NT2/D1 (cell line): ENCODE results near the gene USP7.
"Not testable (repeated sequence)": the region's sequence is repeated elsewhere in the genome, so short reads cannot be mapped to it uniquely, and the experiment has no call there.

Experiments
- DNase-seq: peaks from one replicate; pipeline ENCODE4 v3.0.0-alpha.2; 2011; ENCODE audit warnings: low read depth, low spot score
- H3K27me3 ChIP-seq: 2 replicates; pipeline ENCODE4 v1.6.0; 2011; ENCODE audit warnings: mild to moderate bottlenecking; ENCODE audit not compliant: insufficient read length, insufficient read depth
- H3K36me3 ChIP-seq: 2 replicates; pipeline ENCODE4 v1.6.1; 2011; ENCODE audit warnings: mild to moderate bottlenecking, low read length, mixed read lengths; ENCODE audit not compliant: insufficient read depth, insufficient read length
- H3K4me1 ChIP-seq: 2 replicates; pipeline ENCODE4 v1.5.1; 2011; ENCODE audit not compliant: insufficient read depth, insufficient read length
- H3K4me3 ChIP-seq: 2 replicates; pipeline ENCODE4 v1.5.1; 2011; ENCODE audit warnings: low read depth; ENCODE audit not compliant: insufficient read length
- H3K9ac ChIP-seq: 2 replicates; pipeline ENCODE4 v1.6.0; 2011; ENCODE audit warnings: low read depth; ENCODE audit not compliant: insufficient read length
- H3K9me3 ChIP-seq: 2 replicates; pipeline ENCODE4 v1.5.1; 2011; ENCODE audit warnings: mild to moderate bottlenecking, low read length; ENCODE audit not compliant: insufficient read depth
- SUZ12 ChIP-seq: IDR thresholded peaks from 2 replicates; pipeline ENCODE4 v1.6.1; 2011; ENCODE audit not compliant: insufficient read length, insufficient read depth; ENCODE audit errors: extremely low read depth
- YY1 ChIP-seq: IDR thresholded peaks from 2 replicates; pipeline ENCODE4 v1.6.1; 2011; ENCODE audit not compliant: insufficient read length, insufficient read depth
- ZNF274 ChIP-seq: IDR thresholded peaks from 2 replicates; pipeline ENCODE4 v1.6.1; 2011; ENCODE audit warnings: mild to moderate bottlenecking, low read depth, low read length

USP7 gene

DNA sequence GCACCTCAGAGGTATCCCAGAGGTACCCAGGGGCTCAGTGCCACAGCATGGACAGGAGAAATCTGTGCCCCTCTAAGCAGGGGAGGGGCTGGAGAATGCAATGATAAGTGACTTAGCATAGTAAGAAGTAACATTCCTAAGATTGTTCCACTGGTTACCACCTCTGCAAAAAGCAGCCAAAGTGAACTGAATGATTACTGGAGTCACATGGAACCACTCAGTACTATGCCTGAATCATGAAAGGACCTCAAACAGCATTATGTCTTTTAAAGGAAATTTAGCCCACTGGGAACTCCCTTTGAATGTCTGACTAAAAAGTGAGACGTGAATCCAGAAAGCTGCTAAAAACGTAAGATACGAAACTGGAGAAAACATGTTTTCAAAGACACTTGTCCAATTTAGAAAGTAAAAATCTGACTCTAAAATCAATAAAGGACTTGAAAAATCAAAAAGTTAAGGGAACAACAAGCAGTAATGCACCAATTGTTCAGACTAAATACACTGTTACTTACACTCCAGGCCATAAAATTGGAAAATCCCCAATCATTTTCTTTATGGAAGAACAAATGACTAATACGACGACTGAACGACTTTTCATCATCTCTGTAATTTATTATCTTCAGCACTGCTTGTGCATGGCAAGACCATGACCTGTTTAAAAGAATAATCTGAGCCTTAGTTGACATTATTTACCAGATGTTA is 42.9 kb downstream of the USP7 start:
- Histone ChIP-seq H3K36me3 (peaks cover 89% of the 10 kb centered on the region), H3K4me3 (no peak overlapping the region), H3K9ac (no peak overlapping the region), H3K4me1 (no peaks in the 10 kb centered on the region), H3K27me3 (no peaks in the 10 kb centered on the region), H3K9me3 (no peaks in the 10 kb centered on the region)
- TF ChIP-seq YY1 (no peak), SUZ12 (no peak), ZNF274 (no peak)
- no peak for DNase-seq

DNA sequence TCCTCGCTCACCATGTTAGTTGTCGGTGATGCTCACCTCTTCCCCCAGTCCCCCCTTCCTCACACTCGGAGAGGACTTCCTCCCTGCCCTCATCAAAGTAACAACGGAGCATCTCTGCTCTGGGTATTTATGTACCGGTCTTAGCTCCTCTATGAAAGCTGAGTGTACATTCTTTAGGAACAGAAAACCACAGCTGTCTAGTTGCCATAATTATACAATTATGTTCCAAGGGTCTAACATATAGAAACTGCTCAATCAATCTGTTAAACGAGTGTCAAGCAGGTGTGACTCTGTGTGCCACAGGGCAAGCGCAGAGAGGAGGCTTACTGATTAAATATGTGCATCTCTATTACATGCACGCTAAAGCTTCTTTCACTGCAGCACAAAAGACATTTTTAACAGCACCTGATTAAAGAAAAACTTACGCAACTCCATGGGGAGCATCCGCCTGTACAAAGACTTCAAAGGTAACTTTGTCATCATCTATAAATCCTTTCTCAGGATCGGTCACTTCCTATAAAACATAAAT is 43.7 kb downstream of the USP7 start:
- H3K9ac ChIP-seq: no peak overlapping the region
- no peak overlapping the region for H3K4me3 ChIP-seq
- no peak for DNase-seq
- no peaks in the 10 kb centered on the region for H3K4me1 ChIP-seq
- peaks cover 95% of the 10 kb centered on the region for H3K36me3 ChIP-seq
- no peaks in the 10 kb centered on the region for H3K27me3 ChIP-seq
- TF ChIP-seq ZNF274: no peak
- no peak for TF ChIP-seq SUZ12
- no peak for TF ChIP-seq YY1
- H3K9me3 ChIP-seq: no peaks in the 10 kb centered on the region

GRCh38 chr16:8919089-8919933 is 44.4 kb downstream of the USP7 start:
- TF ChIP-seq SUZ12 (no peak), ZNF274 (no peak), YY1 (no peak)
- Histone ChIP-seq H3K9ac (no peak overlapping the region), H3K27me3 (no peaks in the 10 kb centered on the region), H3K4me1 (no peaks in the 10 kb centered on the region), H3K9me3 (no peaks in the 10 kb centered on the region), H3K4me3 (no peak overlapping the region), H3K36me3 (peaks cover 96% of the 10 kb centered on the region)
- DNase-seq: no peak

GRCh38 chr16:8917336-8917735 is 46.4 kb downstream of the USP7 start:
- H3K4me1 ChIP-seq, H3K9me3 ChIP-seq, DNase-seq, H3K4me3 ChIP-seq, H3K9ac ChIP-seq, H3K27me3 ChIP-seq: not testable (repeated sequence)
- peaks cover 96% of the 10 kb centered on the region for H3K36me3 ChIP-seq

GRCh38 chr16:8916541-8917225 is 47.0 kb downstream of the USP7 start:
- no peaks in the 10 kb centered on the region for H3K9me3 ChIP-seq
- no peaks in the 10 kb centered on the region for H3K27me3 ChIP-seq
- no peak for TF ChIP-seq SUZ12
- no peak for TF ChIP-seq ZNF274
- no peak for TF ChIP-seq YY1
- no peak overlapping the region for H3K4me3 ChIP-seq
- H3K9ac ChIP-seq: no peak overlapping the region
- DNase-seq: no peak
- no peaks in the 10 kb centered on the region for H3K4me1 ChIP-seq
- H3K36me3 ChIP-seq: peaks cover 96% of the 10 kb centered on the region

GRCh38 chr16:8915722-8916301 is 47.9 kb downstream of the USP7 start:
- H3K27me3 ChIP-seq: no peaks in the 10 kb centered on the region
- TF ChIP-seq SUZ12: no peak
- TF ChIP-seq ZNF274: no peak
- TF ChIP-seq YY1: no peak
- no peak for DNase-seq
- H3K36me3 ChIP-seq: peaks cover 97% of the 10 kb centered on the region
- no peak overlapping the region for H3K9ac ChIP-seq
- no peak overlapping the region for H3K4me3 ChIP-seq
- no peaks in the 10 kb centered on the region for H3K4me1 ChIP-seq
- H3K9me3 ChIP-seq: no peaks in the 10 kb centered on the region

- Histone ChIP-seq H3K27me3 (no peaks in the 10 kb centered on the region), H3K9ac (no peak overlapping the region), H3K36me3 (peaks cover 96% of the 10 kb centered on the region), H3K4me3 (no peak overlapping the region), H3K4me1 (no peaks in the 10 kb centered on the region), H3K9me3 (no peaks in the 10 kb centered on the region)
- no peak for DNase-seq
- TF ChIP-seq ZNF274: no peak
- TF ChIP-seq YY1: no peak
- TF ChIP-seq SUZ12: no peak
Observed at GRCh38 chr16:8914098-8914497, 49.6 kb downstream of the USP7 start.
